CD4-positive, alpha-beta T cell (primary cell): Measurements from ENCODE around the gene CTLA4. TPM values are rescaled to one million over a fixed set of nuclear protein-coding genes. Genes with fewer than 3 reads are reported as not detected.
A peak's percentile ranks its signal among the peaks of the same experiment; 100 is the strongest.

ENCODE experiments used
- ATAC-seq: fragments of 200-7000 bp; cut with Tn5 transposase; one replicate; pipeline ENCODE4 v1.10.0; 2022; ENCODE audit warnings: mild to moderate bottlenecking; ENCODE audit not compliant: poor library complexity
- CTCF ChIA-PET: fragments of 350-600 bp; sonication (Branson Sonifier 250); formaldehyde crosslinking; loops from one replicate; lab custom pipeline; 2021; ENCODE audit warnings: antibody characterized with exemption, inconsistent platforms; lab: Charles Lee
- POLR2A ChIA-PET: fragments of 350-600 bp; sonication (Branson Sonifier 250); formaldehyde crosslinking; loops from one replicate; lab custom pipeline; 2021; ENCODE audit warnings: antibody characterized with exemption, inconsistent platforms; lab: Charles Lee
- DNase-seq, 14 experiments: peaks; one replicate each; pipeline ENCODE4 v3.0.0-alpha.2; 2013 to 2020; ENCODE audit warnings: mixed read lengths in 2 of 14
- H3K27ac ChIP-seq, 2 donors: one replicate each; pipeline versions ENCODE4 v1.5.1 to v1.7.0; 2013; ENCODE audit warnings: low read length in 2 of 2, low read depth in 1 of 2, mild to moderate bottlenecking in 1 of 2
- H3K27me3 ChIP-seq, 2 experiments: 1 replicate in 1 of 2; 2 replicates in 1 of 2; pipeline versions ENCODE4 v1.6.1 to v1.7.0; 2013; ENCODE audit warnings: low read length in 2 of 2, control low read depth in 1 of 2, mild to moderate bottlenecking in 1 of 2, moderate library complexity in 1 of 2; ENCODE audit not compliant: insufficient read depth in 2 of 2, control insufficient read depth in 1 of 2
- H3K36me3 ChIP-seq: one replicate; pipeline ENCODE4 v1.6.1; 2013; ENCODE audit warnings: low read length, control low read depth; ENCODE audit not compliant: insufficient read depth
- H3K4me1 ChIP-seq: one replicate; pipeline ENCODE4 v1.6.1; 2013; ENCODE audit warnings: low read length, control low read depth; ENCODE audit not compliant: insufficient read depth
- H3K4me3 ChIP-seq: one replicate; pipeline ENCODE4 v1.5.1; 2013; ENCODE audit warnings: mild to moderate bottlenecking, low read length, moderate library complexity
- H3K9me3 ChIP-seq, 2 experiments: 1 replicate in 1 of 2; 2 replicates in 1 of 2; pipeline versions ENCODE4 v1.6.1 to v1.7.0; 2013; ENCODE audit warnings: low read length in 2 of 2, mild to moderate bottlenecking in 2 of 2, control low read depth in 1 of 2, moderate library complexity in 1 of 2; ENCODE audit not compliant: control insufficient read depth in 1 of 2, insufficient read depth in 1 of 2
- H3K27ac Mint-ChIP-seq: one replicate; pipeline ENCODE4 v1.8.0; 2020; ENCODE audit warnings: mixed read lengths
- H3K27me3 Mint-ChIP-seq: one replicate; pipeline ENCODE4 v1.8.0; 2021; ENCODE audit warnings: mixed read lengths
- H3K36me3 Mint-ChIP-seq: one replicate; pipeline ENCODE4 v1.8.0; 2021; ENCODE audit warnings: low read depth, mixed read lengths
- H3K4me1 Mint-ChIP-seq: one replicate; pipeline ENCODE4 v1.8.0; 2021; ENCODE audit warnings: low read depth, mixed read lengths
- H3K4me3 Mint-ChIP-seq: one replicate; pipeline ENCODE4 v1.8.0; 2020; ENCODE audit warnings: mild to moderate bottlenecking, mixed read lengths
- H3K9me3 Mint-ChIP-seq: one replicate; pipeline ENCODE4 v1.8.0; 2020; ENCODE audit warnings: mixed read lengths
- intact Hi-C, 2 experiments: fragments of 100-400 bp; cut with DNase I in 1 of 2; cut with micrococcal nuclease in 1 of 2; formaldehyde crosslinking; loops; one replicate each; pipeline versions ENCODE4 v1.15.1 to v1.9.0; 2023 to 2025; cut with DNase I, micrococcal nuclease
- total RNA-seq, 174 experiments: library from RNA in 2 of 174; stranded (reverse) in 2 of 174; gene quantifications; one replicate each; pipeline ENCODE4 v1.2.3 and lab custom pipeline; 2021 to 2026
- TF ChIP-seq, protein P1 (sequence below): fragments of 200-600 bp; IDR thresholded peaks from one replicate; pipeline ENCODE4 v1.8.0; 2022; ENCODE audit warnings: antibody characterized with exemption, mild to moderate bottlenecking

Gene CTLA4
- total RNA-seq, 2 experiments from 2014 or later: 49.8 to 52.0 TPM

DNA sequence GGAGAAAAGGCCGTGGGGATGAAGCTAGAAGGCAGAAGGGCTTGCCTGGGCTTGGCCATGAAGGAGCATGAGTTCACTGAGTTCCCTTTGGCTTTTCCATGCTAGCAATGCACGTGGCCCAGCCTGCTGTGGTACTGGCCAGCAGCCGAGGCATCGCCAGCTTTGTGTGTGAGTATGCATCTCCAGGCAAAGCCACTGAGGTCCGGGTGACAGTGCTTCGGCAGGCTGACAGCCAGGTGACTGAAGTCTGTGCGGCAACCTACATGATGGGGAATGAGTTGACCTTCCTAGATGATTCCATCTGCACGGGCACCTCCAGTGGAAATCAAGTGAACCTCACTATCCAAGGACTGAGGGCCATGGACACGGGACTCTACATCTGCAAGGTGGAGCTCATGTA is 2.9 kb downstream of the CTLA4 start:
- Histone ChIP-seq H3K4me1 (peaks cover 65% of the 10 kb centered on the region), H3K27ac (peak overlapping the region; percentile 48 to 62), H3K4me3 (peak overlapping the region; percentile 58), H3K9me3 (no peaks in the 10 kb centered on the region), H3K27me3 (no peaks in the 10 kb centered on the region), H3K36me3 (peaks cover 20% of the 10 kb centered on the region)
- intact Hi-C loops: no loop called here
- DNase-seq: peak in 1 of 14 experiments; percentile 27
- POLR2A ChIA-PET: interaction anchor here (0.6 to 4.2 kb wide), 10 partner anchors 10 to 632 kb away, joined by 3 to 30 read pairs (median 5); partner anchors contain the start of gene CYP20A1
- no peak for ATAC-seq
- no peaks in the 10 kb centered on the region for H3K9me3 Mint-ChIP-seq
- peaks cover 53% of the 10 kb centered on the region for H3K36me3 Mint-ChIP-seq
- peaks cover 97% of the 10 kb centered on the region for H3K4me1 Mint-ChIP-seq
- H3K4me3 Mint-ChIP-seq: peak overlapping the region; percentile 89
- CTCF ChIA-PET: interaction anchor here (1.7 kb wide), 1 partner anchor 13 kb away, joined by 5 read pairs; no protein-coding TSS in a partner anchor
- H3K27ac Mint-ChIP-seq: peak overlapping the region; percentile 93
- H3K27me3 Mint-ChIP-seq: no peaks in the 10 kb centered on the region
- TF ChIP-seq, protein P1, sequence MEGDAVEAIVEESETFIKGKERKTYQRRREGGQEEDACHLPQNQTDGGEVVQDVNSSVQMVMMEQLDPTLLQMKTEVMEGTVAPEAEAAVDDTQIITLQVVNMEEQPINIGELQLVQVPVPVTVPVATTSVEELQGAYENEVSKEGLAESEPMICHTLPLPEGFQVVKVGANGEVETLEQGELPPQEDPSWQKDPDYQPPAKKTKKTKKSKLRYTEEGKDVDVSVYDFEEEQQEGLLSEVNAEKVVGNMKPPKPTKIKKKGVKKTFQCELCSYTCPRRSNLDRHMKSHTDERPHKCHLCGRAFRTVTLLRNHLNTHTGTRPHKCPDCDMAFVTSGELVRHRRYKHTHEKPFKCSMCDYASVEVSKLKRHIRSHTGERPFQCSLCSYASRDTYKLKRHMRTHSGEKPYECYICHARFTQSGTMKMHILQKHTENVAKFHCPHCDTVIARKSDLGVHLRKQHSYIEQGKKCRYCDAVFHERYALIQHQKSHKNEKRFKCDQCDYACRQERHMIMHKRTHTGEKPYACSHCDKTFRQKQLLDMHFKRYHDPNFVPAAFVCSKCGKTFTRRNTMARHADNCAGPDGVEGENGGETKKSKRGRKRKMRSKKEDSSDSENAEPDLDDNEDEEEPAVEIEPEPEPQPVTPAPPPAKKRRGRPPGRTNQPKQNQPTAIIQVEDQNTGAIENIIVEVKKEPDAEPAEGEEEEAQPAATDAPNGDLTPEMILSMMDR: no peak

DNA sequence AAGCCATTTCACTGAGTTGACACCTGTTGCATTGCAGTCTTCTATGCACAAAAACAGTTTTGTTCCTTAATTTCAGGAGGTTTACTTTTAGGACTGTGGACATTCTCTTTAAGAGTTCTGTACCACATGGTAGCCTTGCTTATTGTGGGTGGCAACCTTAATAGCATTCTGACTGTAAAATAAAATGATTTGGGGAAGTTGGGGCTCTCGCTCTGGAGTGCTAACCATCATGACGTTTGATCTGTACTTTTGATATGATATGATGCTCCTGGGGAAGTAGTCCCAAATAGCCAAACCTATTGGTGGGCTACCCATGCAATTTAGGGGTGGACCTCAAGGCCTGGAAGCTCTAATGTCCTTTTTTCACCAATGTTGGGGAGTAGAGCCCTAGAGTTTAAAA is 3.4 kb downstream of the CTLA4 start:
- H3K36me3 ChIP-seq: peaks cover 20% of the 10 kb centered on the region
- peak in 1 of 14 experiments; percentile 25 for DNase-seq
- TF ChIP-seq, protein P1: no peak
- peaks cover 61% of the 10 kb centered on the region for H3K4me1 ChIP-seq
- Mint-ChIP-seq H3K36me3 (peaks cover 57% of the 10 kb centered on the region), H3K9me3 (no peaks in the 10 kb centered on the region), H3K4me3 (peak overlapping the region; percentile 89), H3K27me3 (no peaks in the 10 kb centered on the region), H3K27ac (peak overlapping the region; percentile 93), H3K4me1 (peaks cover 97% of the 10 kb centered on the region)
- ChIA-PET POLR2A (interaction anchor here (1.4 to 4.2 kb wide), 4 partner anchors 9 to 632 kb away, joined by 3 to 30 read pairs (median 20); partner anchors contain the start of gene CYP20A1), CTCF (interaction anchor here (3.0 kb wide), 1 partner anchor 39 kb away, joined by 9 read pairs; no protein-coding TSS in a partner anchor)
- H3K9me3 ChIP-seq: no peaks in the 10 kb centered on the region
- H3K4me3 ChIP-seq: peak overlapping the region; percentile 58
- ATAC-seq: no peak
- no peaks in the 10 kb centered on the region for H3K27me3 ChIP-seq
- intact Hi-C loops: no loop called here
- peak overlapping the region; percentile 48 to 62 for H3K27ac ChIP-seq

- Mint-ChIP-seq H3K36me3 (peaks cover 57% of the 10 kb centered on the region), H3K4me1 (peaks cover 97% of the 10 kb centered on the region), H3K4me3 (peak overlapping the region; percentile 89), H3K27ac (peak overlapping the region; percentile 93), H3K9me3 (no peaks in the 10 kb centered on the region), H3K27me3 (no peaks in the 10 kb centered on the region)
- TF ChIP-seq, protein P1: no peak
- no peaks in the 10 kb centered on the region for H3K27me3 ChIP-seq
- H3K27ac ChIP-seq: peak overlapping the region; percentile 6 to 62
- DNase-seq (peak in 4 of 14 experiments; percentile 28 to 62 (median 48)), ATAC-seq (no peak)
- H3K4me3 ChIP-seq: peak overlapping the region; percentile 58
- intact Hi-C loops: no loop called here
- H3K36me3 ChIP-seq: peaks cover 20% of the 10 kb centered on the region
- ChIA-PET CTCF (interaction anchor here (1.3 to 3.0 kb wide), 2 partner anchors 34 to 38 kb away, joined by 3 to 9 read pairs; no protein-coding TSS in a partner anchor), POLR2A (interaction anchor here (1.3 to 4.5 kb wide), 4 partner anchors 10 to 633 kb away, joined by 3 to 37 read pairs (median 13); partner anchors contain the start of gene CYP20A1)
- H3K4me1 ChIP-seq: peaks cover 57% of the 10 kb centered on the region
- no peaks in the 10 kb centered on the region for H3K9me3 ChIP-seq
Measured at GRCh38 chr2:203871371-203871983, 3.9 kb downstream of the CTLA4 start.
